Upper lobe of left lung (tissue), 6 donors: Measurements from ENCODE around the gene USP32. TPM values are rescaled to one million over a fixed set of nuclear protein-coding genes. Genes with fewer than 3 reads are reported as not detected.
"Not testable (repeated sequence)": the region's sequence is repeated elsewhere in the genome, so short reads cannot be mapped to it uniquely, and the experiment has no call there.

Experiments used
- ATAC-seq, 2 donors: fragments of 200-7000 bp; cut with Tn5 transposase; one replicate each; pipeline ENCODE4 v1.9.1; 2022; ENCODE audit warnings: mild to moderate bottlenecking in 2 of 2, moderate library complexity in 2 of 2; ENCODE audit not compliant: low FRiP score in 2 of 2
- DNase-seq, 2 donors: peaks; one replicate each; pipeline ENCODE4 v3.0.0-alpha.2; 2019 to 2020
- H3K27ac ChIP-seq, 4 donors: fragments of 200-600 bp; sonication (generic); one replicate each; pipeline ENCODE4 v1.5.1; 2016 to 2019
- H3K27me3 ChIP-seq, 4 donors: fragments of 200-600 bp; sonication (generic); one replicate each; pipeline ENCODE4 v1.5.1; 2017 to 2019
- H3K36me3 ChIP-seq, 4 donors: fragments of 200-600 bp; sonication (generic); one replicate each; pipeline ENCODE4 v1.5.1; 2016 to 2019
- H3K4me1 ChIP-seq, 4 donors: fragments of 200-600 bp; sonication (generic); one replicate each; pipeline ENCODE4 v1.5.1; 2018 to 2019
- H3K4me3 ChIP-seq, 4 donors: fragments of 200-600 bp; sonication (generic); one replicate each; pipeline ENCODE4 v1.5.1; 2017 to 2019; ENCODE audit warnings: mild to moderate bottlenecking in 2 of 4, moderate library complexity in 1 of 4
- H3K9me3 ChIP-seq, 4 donors: fragments of 200-600 bp; sonication (generic); one replicate each; pipeline ENCODE4 v1.5.1; 2018 to 2019
- CTCF ChIP-seq, 6 experiments: fragments of 450-650 bp in 4 of 6; fragments of 200-600 bp in 2 of 6; sonication (generic) in 2 of 6; IDR thresholded peaks; one replicate each; pipeline ENCODE4 v1.5.1; 2016 to 2019; ENCODE audit warnings: antibody characterized with exemption in 6 of 6
- EP300 ChIP-seq, 4 donors: sonication (generic); formaldehyde crosslinking; IDR thresholded peaks; one replicate each; pipeline ENCODE4 v1.5.1; 2017; ENCODE audit warnings: antibody characterized with exemption in 4 of 4, control low read depth in 2 of 4
- POLR2A ChIP-seq, 4 donors: fragments of 450-650 bp; IDR thresholded peaks; one replicate each; pipeline ENCODE4 v1.5.1; 2016 to 2017; ENCODE audit warnings: antibody characterized with exemption in 4 of 4, mild to moderate bottlenecking in 2 of 4
- POLR2AphosphoS5 ChIP-seq, 2 donors: sonication (generic); formaldehyde crosslinking; IDR thresholded peaks; one replicate each; pipeline ENCODE4 v1.5.1; 2017; ENCODE audit warnings: antibody characterized with exemption in 2 of 2
- WGBS, 2 donors: methylation state at CpG; one replicate each; pipeline ENCODE4 v1.1.5; 2017 to 2018; 5-methylcytosine and 5-hydroxymethylcytosine counted together
- total RNA-seq, 6 donors: library from RNA; depleted of rRNA in 4 of 6; stranded (reverse); fragments of >200 nt in 4 of 6; gene quantifications; one replicate each; pipeline versions ENCODE4 v1.1.0 to v1.2.1, GENCODE V29; 2016 to 2021
- donor health status: DM: no; HTN: no; CAD: no; lungs with moderate emphysema.
- donor health status: DM: no; HTN: yes; CAD: no; lungs with severe emphysema.

USP32 gene
- total RNA-seq, 6 donors from 2014 or later = 69.5 to 115 (median 86.3) TPM

GRCh38 chr17:60318830-60319229 lies 73.1 kb downstream of the USP32 start:
- ATAC-seq (no peak), DNase-seq (no peak)
- Histone ChIP-seq H3K9me3 (no peaks in the 10 kb centered on the region), H3K27me3 (no peaks in the 10 kb centered on the region), H3K27ac (no peak overlapping the region), H3K4me1 (peaks cover 0 to 12% (median 0%) of the 10 kb centered on the region in 4 donors), H3K36me3 (no peaks in the 10 kb centered on the region), H3K4me3 (no peak overlapping the region)
- 93 to 96% methylated on average over 5 of the region's 5 CpGs for WGBS, 2 donors
- TF ChIP-seq EP300 (IDR thresholded peaks at IDR 0.05) = no peak
- TF ChIP-seq POLR2AphosphoS5 (IDR thresholded peaks at IDR 0.05) = no peak
- TF ChIP-seq CTCF (IDR thresholded peaks at IDR 0.05) = no peak
- TF ChIP-seq POLR2A (IDR thresholded peaks at IDR 0.05) = no peak

GRCh38 chr17:60318326-60318725 lies 73.6 kb downstream of the USP32 start:
- TF ChIP-seq POLR2A (IDR thresholded peaks at IDR 0.05) = no peak
- TF ChIP-seq CTCF (IDR thresholded peaks at IDR 0.05) = no peak
- TF ChIP-seq POLR2AphosphoS5 (IDR thresholded peaks at IDR 0.05) = no peak
- TF ChIP-seq EP300 (IDR thresholded peaks at IDR 0.05) = no peak
- Histone ChIP-seq H3K4me3 (no peak overlapping the region), H3K27ac (no peak overlapping the region), H3K27me3 (no peaks in the 10 kb centered on the region), H3K4me1 (peaks cover 0 to 15% (median 1%) of the 10 kb centered on the region in 4 donors), H3K36me3 (no peaks in the 10 kb centered on the region), H3K9me3 (no peaks in the 10 kb centered on the region)
- DNase-seq (no peak), ATAC-seq (no peak)

- DNase-seq (no peak), ATAC-seq (no peak)
- no peak overlapping the region for H3K4me3 ChIP-seq
- 85 to 97% methylated on average over 2 of the region's 2 CpGs for WGBS, 2 donors
- peaks cover 3 to 16% (median 7%) of the 10 kb centered on the region in 4 donors for H3K4me1 ChIP-seq
- H3K27me3 ChIP-seq = no peaks in the 10 kb centered on the region
- H3K36me3 ChIP-seq = no peaks in the 10 kb centered on the region
- no peaks in the 10 kb centered on the region for H3K9me3 ChIP-seq
- no peak overlapping the region for H3K27ac ChIP-seq
- TF ChIP-seq POLR2A (IDR thresholded peaks at IDR 0.05) = no peak
- no peak for TF ChIP-seq CTCF (IDR thresholded peaks at IDR 0.05)
- TF ChIP-seq POLR2AphosphoS5 (IDR thresholded peaks at IDR 0.05) = no peak
- TF ChIP-seq EP300 (IDR thresholded peaks at IDR 0.05) = no peak
Observed at GRCh38 chr17:60315650-60316049, 76.3 kb downstream of the USP32 start.

- H3K27ac ChIP-seq, DNase-seq, H3K4me3 ChIP-seq, H3K9me3 ChIP-seq, H3K36me3 ChIP-seq, ATAC-seq, H3K27me3 ChIP-seq: not testable (repeated sequence)
- H3K4me1 ChIP-seq = peaks cover 3 to 16% (median 7%) of the 10 kb centered on the region in 4 donors
- WGBS, 2 donors = 82 to 88% methylated on average over 8 of the region's 8 CpGs
Observed at GRCh38 chr17:60314900-60315299, 77.0 kb downstream of the USP32 start.

- DNase-seq (no peak), ATAC-seq (no peak)
- Histone ChIP-seq H3K27ac (no peak overlapping the region), H3K4me1 (peaks cover 3 to 16% (median 7%) of the 10 kb centered on the region in 4 donors), H3K36me3 (no peaks in the 10 kb centered on the region), H3K27me3 (no peaks in the 10 kb centered on the region), H3K9me3 (no peaks in the 10 kb centered on the region), H3K4me3 (no peak overlapping the region)
- 73 to 76% methylated on average over 1 of the region's 1 CpG for WGBS, 2 donors
- TF ChIP-seq CTCF (IDR thresholded peaks at IDR 0.05) (no peak), POLR2AphosphoS5 (IDR thresholded peaks at IDR 0.05) (no peak), POLR2A (IDR thresholded peaks at IDR 0.05) (no peak), EP300 (IDR thresholded peaks at IDR 0.05) (no peak)
Observed at GRCh38 chr17:60314423-60314822, 77.5 kb downstream of the USP32 start.
